Smooth muscle cell (in vitro differentiated cells): Measurements from ENCODE around the gene KATNBL1. TPM values are rescaled to one million over a fixed set of nuclear protein-coding genes. Genes with fewer than 3 reads are reported as not detected.

Experiments used
- DNase-seq: peaks from one replicate; lab custom pipeline; 2025; ENCODE audit not compliant: unreplicated experiment; lab: John Stamatoyannopoulos, UW
- H2AFZ ChIP-seq: fragments of 200-600 bp; sonication (generic); 2 replicates; pipeline ENCODE4 v1.6.0; 2016; ENCODE audit warnings: antibody characterized with exemption, low read depth, mild to moderate bottlenecking
- H3F3A ChIP-seq: fragments of 200-600 bp; sonication (generic); 2 replicates; pipeline ENCODE4 v1.6.0; 2017; ENCODE audit warnings: antibody characterized with exemption, low read depth
- H3K27ac ChIP-seq: fragments of 200-600 bp; sonication (generic); 2 replicates; pipeline ENCODE4 v1.5.1; 2016; ENCODE audit warnings: low read depth, mild to moderate bottlenecking
- H3K27me3 ChIP-seq: fragments of 200-600 bp; sonication (generic); 2 replicates; pipeline ENCODE4 v1.6.1; 2016; ENCODE audit warnings: low read depth, mild to moderate bottlenecking
- H3K36me3 ChIP-seq: fragments of 200-600 bp; sonication (generic); 2 replicates; pipeline ENCODE4 v1.5.1; 2016; ENCODE audit warnings: low read depth
- H3K4me1 ChIP-seq: fragments of 200-600 bp; sonication (generic); 2 replicates; pipeline ENCODE4 v1.5.1; 2016; ENCODE audit warnings: low read depth
- H3K4me2 ChIP-seq: fragments of 200-600 bp; sonication (generic); 2 replicates; pipeline ENCODE4 v1.6.0; 2016; ENCODE audit warnings: mild to moderate bottlenecking
- H3K4me3 ChIP-seq: fragments of 200-600 bp; sonication (generic); 2 replicates; pipeline ENCODE4 v1.5.1; 2016; ENCODE audit warnings: mild to moderate bottlenecking
- H3K79me2 ChIP-seq: fragments of 200-600 bp; sonication (generic); 2 replicates; pipeline ENCODE4 v1.6.0; 2016; ENCODE audit warnings: low read depth, mild to moderate bottlenecking
- H3K9ac ChIP-seq: fragments of 200-600 bp; sonication (generic); 2 replicates; pipeline ENCODE4 v1.6.0; 2016; ENCODE audit warnings: low read depth
- H3K9me3 ChIP-seq: fragments of 200-600 bp; sonication (generic); replicated peaks from 2 replicates; pipeline ENCODE4 v1.5.1; 2016; ENCODE audit warnings: low read depth
- H4K20me1 ChIP-seq: fragments of 200-600 bp; sonication (generic); 2 replicates; pipeline ENCODE4 v1.6.0; 2016; ENCODE audit warnings: low read depth
- CTCF ChIP-seq: fragments of 200-600 bp; sonication (generic); IDR thresholded peaks from 2 replicates; pipeline ENCODE4 v1.5.1; 2017; ENCODE audit warnings: borderline replicate concordance, mild to moderate bottlenecking, antibody characterized with exemption; ENCODE audit not compliant: insufficient read depth, poor library complexity, severe bottlenecking
- WGBS: methylation state at CpG from one replicate; pipeline ENCODE4 v1.1.7; 2016; ENCODE audit warnings: low lambda C conversion rate; 5-methylcytosine and 5-hydroxymethylcytosine counted together
- polyA plus RNA-seq: library from polyadenylated mRNA; unstranded; fragments of >200 nt; fragmentation: Nextera tagmentation; extraction: Ambion mirVana; gene quantifications from 2 replicates; pipeline ENCODE4 v1.2.1, GENCODE V29; 2016
- total RNA-seq: library from RNA; depleted of rRNA; stranded (reverse); fragments of >200 nt; gene quantifications from 2 replicates; pipeline ENCODE4 v1.2.3, GENCODE V29; 2014

The KATNBL1 gene
- total and polyA plus RNA-seq, 2 experiments from 2014 or later: 62.3 to 91.8 TPM

- 70% methylated on average over 7 of the region's 7 CpGs for WGBS
- H3K4me2 ChIP-seq: peak overlapping the region; percentile 19
Measured at GRCh38 chr15:34154725-34155204, 55.1 kb downstream of the KATNBL1 start.

GRCh38 chr15:34147371-34148140, 62.3 kb downstream of the KATNBL1 start:
- Histone ChIP-seq H3K9ac (no peak overlapping the region), H3F3A (no peaks in the 10 kb centered on the region), H3K36me3 (peaks cover 31% of the 10 kb centered on the region), H3K4me2 (no peak overlapping the region), H3K79me2 (no peaks in the 10 kb centered on the region), H3K9me3 (no peaks in the 10 kb centered on the region), H3K4me1 (no peaks in the 10 kb centered on the region), H3K27ac (no peak overlapping the region), H3K27me3 (no peaks in the 10 kb centered on the region), H3K4me3 (no peak overlapping the region), H2AFZ (no peak overlapping the region), H4K20me1 (no peaks in the 10 kb centered on the region)
- no peak for TF ChIP-seq CTCF
- no peak for DNase-seq
- 76% methylated on average over 6 of the region's 6 CpGs for WGBS

More at GRCh38 chr15:34154725-34155204, 55.1 kb downstream of the KATNBL1 start:
- H3K36me3 ChIP-seq: peaks cover 13% of the 10 kb centered on the region
- H3K4me3 ChIP-seq: peak overlapping the region; percentile 14
- no peaks in the 10 kb centered on the region for H4K20me1 ChIP-seq
- H3K79me2 ChIP-seq: no peaks in the 10 kb centered on the region
- peak overlapping the region; percentile 75 for H3K9ac ChIP-seq
- H3F3A ChIP-seq: no peaks in the 10 kb centered on the region
- H3K4me1 ChIP-seq: no peaks in the 10 kb centered on the region
- TF ChIP-seq CTCF: no peak
- H2AFZ ChIP-seq: no peak overlapping the region
- no peaks in the 10 kb centered on the region for H3K27me3 ChIP-seq
- H3K9me3 ChIP-seq: no peaks in the 10 kb centered on the region
- no peak for DNase-seq
- peak overlapping the region; percentile 93 for H3K27ac ChIP-seq

- H2AFZ ChIP-seq: no peak overlapping the region
- no peaks in the 10 kb centered on the region for H3K9me3 ChIP-seq
- H3K79me2 ChIP-seq: no peaks in the 10 kb centered on the region
- 93% methylated on average over 1 of the region's 1 CpG for WGBS
- no peak for DNase-seq
- TF ChIP-seq CTCF: no peak
- no peak overlapping the region for H3K4me3 ChIP-seq
- no peak overlapping the region for H3K4me2 ChIP-seq
- no peak overlapping the region for H3K9ac ChIP-seq
- H3K36me3 ChIP-seq: no peaks in the 10 kb centered on the region
- no peaks in the 10 kb centered on the region for H4K20me1 ChIP-seq
- H3K27ac ChIP-seq: no peak overlapping the region
- no peaks in the 10 kb centered on the region for H3K27me3 ChIP-seq
- no peaks in the 10 kb centered on the region for H3F3A ChIP-seq
- no peaks in the 10 kb centered on the region for H3K4me1 ChIP-seq
Measured at GRCh38 chr15:34133511-34133910, 76.4 kb downstream of the KATNBL1 start.
